ENCODE data around the gene FBXO31.

The FBXO31 gene

GRCh38 chr16:87345726-87346424 lies 37.7 kb downstream of the FBXO31 start:
- Histone ChIP-seq H3K36me3 (ENCODE audit: control insufficient read depth in 2 of 2, insufficient read depth in 1 of 2, low read length in 2 of 2) (peaks cover 0 to 53% of the 10 kb centered on the region in 2 experiments; a peak in 2 of 3 replicates), H3K27ac (ENCODE audit: extremely low read depth, low read depth, low read length) (no peak overlapping the region), H3K4me1 (ENCODE audit: control insufficient read depth, insufficient read depth, low read length) (no peaks in the 10 kb centered on the region), H3K9me3 (ENCODE audit: control insufficient read depth, insufficient read depth, low read depth, low read length) (no peaks in the 10 kb centered on the region), H3K4me3 (ENCODE audit: low read depth, low read length) (no peak overlapping the region)
- TF ChIP-seq ZNF423 (tag by site-specific recombination; IDR thresholded peaks at IDR 0.05) = no peak
- TF ChIP-seq ZNF629 (tag by site-specific recombination; IDR thresholded peaks at IDR 0.05) = no peak
- TF ChIP-seq ZNF626 (tag by site-specific recombination; IDR thresholded peaks at IDR 0.05) = no peak
- no peak for TF ChIP-seq ZNF560 (tag by site-specific recombination; IDR thresholded peaks at IDR 0.05; ENCODE audit: borderline replicate concordance)
- no peak for TF ChIP-seq HIC1 (tag by site-specific recombination; IDR thresholded peaks at IDR 0.05)
- TF ChIP-seq ZNF544 (tag by site-specific recombination; IDR thresholded peaks at IDR 0.05) = no peak
- TF ChIP-seq ZFP37 (tag by site-specific recombination; IDR thresholded peaks at IDR 0.05) = no peak
- no peak for TF ChIP-seq ZNF548 (tag by site-specific recombination; IDR thresholded peaks at IDR 0.05)
- no peak for TF ChIP-seq ZFHX2 (tag by site-specific recombination; conservative IDR thresholded peaks at IDR 0.05)
- no peak for TF ChIP-seq KLF9 (tag by site-specific recombination; IDR thresholded peaks at IDR 0.05; ENCODE audit: low read depth)
- TF ChIP-seq ZNF324 (tag by site-specific recombination; IDR thresholded peaks at IDR 0.05) = no peak
- no peak for TF ChIP-seq ZFP41 (tag by site-specific recombination; IDR thresholded peaks at IDR 0.05; ENCODE audit: borderline replicate concordance)
- no peak for TF ChIP-seq ZBTB26 (tag by site-specific recombination; optimal IDR thresholded peaks at IDR 0.05)
- TF ChIP-seq SCRT1 (tag by site-specific recombination; IDR thresholded peaks at IDR 0.05; ENCODE audit: borderline replicate concordance) = peak; percentile 65; the same call in 1 of the 2 replicates
- no peak for TF ChIP-seq ZNF404 (tag by site-specific recombination; IDR thresholded peaks at IDR 0.05)
- no peak for TF ChIP-seq ZBTB20 (tag by site-specific recombination; IDR thresholded peaks at IDR 0.05)
- no peak for TF ChIP-seq ZBTB10 (tag by site-specific recombination; IDR thresholded peaks at IDR 0.05)
- TF ChIP-seq ZSCAN18 (tag by site-specific recombination; IDR thresholded peaks at IDR 0.05) = no peak
- no peak for TF ChIP-seq SP7 (tag by site-specific recombination; IDR thresholded peaks at IDR 0.05)
- no peak for TF ChIP-seq MZF1 (tag by site-specific recombination; IDR thresholded peaks at IDR 0.05; ENCODE audit: borderline replicate concordance)
- peak; percentile 48 for TF ChIP-seq ZNF335 (tag by site-specific recombination; conservative IDR thresholded peaks at IDR 0.05)
- no peak for TF ChIP-seq KLF16 (tag by site-specific recombination; IDR thresholded peaks at IDR 0.05)
- no peak for TF ChIP-seq ZBTB48 (tag by site-specific recombination; IDR thresholded peaks at IDR 0.05)
- peak; percentile 77 for TF ChIP-seq SCRT2 (tag by site-specific recombination; IDR thresholded peaks at IDR 0.05)
- no peak for TF ChIP-seq ZNF692 (tag by site-specific recombination; IDR thresholded peaks at IDR 0.05)
- CTCF ChIA-PET = no interaction called here
- POLR2A ChIA-PET = no interaction called here

Measured in HEK293 (cell line).